HepG2 (cell line): Measurements from ENCODE around the gene CLASP1. TPM values are rescaled to one million over a fixed set of nuclear protein-coding genes. Genes with fewer than 3 reads are reported as not detected.

Source experiments
- ARNT ChIP-seq: fragments of 450-650 bp; IDR thresholded peaks from 2 replicates; pipeline ENCODE4 v1.6.1; 2017
- ATM ChIP-seq: fragments of 450-650 bp; IDR thresholded peaks from 2 replicates; pipeline ENCODE4 v1.7.1; 2017; ENCODE audit warnings: mild to moderate bottlenecking, borderline replicate concordance
- ATRX ChIP-seq: sonication (generic); formaldehyde crosslinking; IDR thresholded peaks from 2 replicates; pipeline ENCODE4 v1.4.0; 2020; ENCODE audit warnings: missing genetic modification reagents, borderline replicate concordance
- CAMTA2 ChIP-seq: sonication (generic); formaldehyde crosslinking; IDR thresholded peaks from 2 replicates; pipeline ENCODE4 v1.4.0; 2020; ENCODE audit warnings: mild to moderate bottlenecking, missing genetic modification reagents, borderline replicate concordance
- E2F1 ChIP-seq: sonication (generic); formaldehyde crosslinking; IDR thresholded peaks from 2 replicates; pipeline ENCODE4 v1.5.0; 2020; ENCODE audit warnings: missing genetic modification reagents
- ELF4 ChIP-seq: sonication (generic); formaldehyde crosslinking; IDR thresholded peaks from 2 replicates; pipeline ENCODE4 v1.5.0; 2020; ENCODE audit warnings: missing genetic modification reagents, mild to moderate bottlenecking, moderate library complexity, borderline replicate concordance
- KDM1A ChIP-seq: IDR thresholded peaks from 2 replicates; pipeline ENCODE4 v1.6.1; 2016; ENCODE audit warnings: missing compliant biosample characterization
- MLXIP ChIP-seq: sonication (generic); formaldehyde crosslinking; IDR thresholded peaks from 2 replicates; pipeline ENCODE4 v1.9.0; 2021; ENCODE audit warnings: missing genetic modification reagents, borderline replicate concordance
- NFIB ChIP-seq: sonication (generic); formaldehyde crosslinking; IDR thresholded peaks from 2 replicates; pipeline ENCODE4 v1.9.0; 2021; ENCODE audit warnings: missing genetic modification reagents, mild to moderate bottlenecking, borderline replicate concordance
- RBM39 ChIP-seq: fragments of 200-400 bp; formaldehyde crosslinking; IDR thresholded peaks from one replicate; pipeline ENCODE4 v1.6.1; 2018; ENCODE audit warnings: antibody characterized with exemption, mild to moderate bottlenecking, low read depth, low read length; ENCODE audit not compliant: poor library complexity, severe bottlenecking
- REPIN1 ChIP-seq: sonication (generic); formaldehyde crosslinking; IDR thresholded peaks from 2 replicates; pipeline ENCODE4 v1.8.0; 2022; ENCODE audit warnings: missing genetic modification reagents, low read depth, mild to moderate bottlenecking, borderline replicate concordance
- THAP9 ChIP-seq: sonication (generic); formaldehyde crosslinking; IDR thresholded peaks from 2 replicates; pipeline ENCODE4; 2020; ENCODE audit warnings: missing genetic modification reagents, mild to moderate bottlenecking, borderline replicate concordance
- TOE1 ChIP-seq: sonication (generic); formaldehyde crosslinking; IDR thresholded peaks from 2 replicates; pipeline ENCODE4 v1.4.0; 2020; ENCODE audit warnings: mild to moderate bottlenecking, missing genetic modification reagents
- YY1 ChIP-seq: IDR thresholded peaks from 2 replicates; pipeline ENCODE4 v1.6.1; 2011; ENCODE audit warnings: low read length, low read depth, moderate library complexity, mild to moderate bottlenecking; ENCODE audit not compliant: insufficient read depth, insufficient replicate concordance
- ZNF232 ChIP-seq: sonication (generic); formaldehyde crosslinking; IDR thresholded peaks from 2 replicates; pipeline ENCODE4 v1.4.0; 2020; ENCODE audit warnings: missing genetic modification reagents, borderline replicate concordance
- ZNF501 ChIP-seq: sonication (generic); formaldehyde crosslinking; IDR thresholded peaks from 2 replicates; pipeline ENCODE4 v1.5.1; 2020; ENCODE audit warnings: mild to moderate bottlenecking, moderate library complexity, missing genetic modification reagents
- ZNF546 ChIP-seq: sonication (generic); formaldehyde crosslinking; conservative IDR thresholded peaks from 2 replicates; pipeline ENCODE4 v1.8.1; 2023; ENCODE audit warnings: mild to moderate bottlenecking, missing genetic modification reagents
- ZNF674 ChIP-seq: sonication (generic); formaldehyde crosslinking; IDR thresholded peaks from 2 replicates; pipeline ENCODE4 v1.5.0; 2020; ENCODE audit warnings: low read depth, mild to moderate bottlenecking, missing genetic modification reagents
- ZUFSP ChIP-seq: sonication (generic); formaldehyde crosslinking; IDR thresholded peaks from 2 replicates; pipeline ENCODE4 v1.9.0; 2021; ENCODE audit warnings: missing genetic modification reagents, mild to moderate bottlenecking, borderline replicate concordance
- polyA plus RNA-seq, 8 experiments: library from polyadenylated mRNA; depleted of rRNA in 3 of 8; stranded (reverse) in 7 of 8; unstranded in 1 of 8; fragments of >200 nt; fragmentation: Illumina TruSeq in 4 of 8; extraction: Trizol in 4 of 8; gene quantifications; 2 replicates each; pipeline versions ENCODE4 v1.2.1 to v1.2.3, GENCODE V29; 2011 to 2016; ENCODE audit warnings: low read depth in 4 of 8, missing spikeins in 1 of 8, mixed read lengths in 1 of 8; ENCODE audit not compliant: insufficient read depth in 1 of 8
- total RNA-seq, 5 experiments: library from RNA; depleted of rRNA; stranded (reverse); fragments of >200 nt; fragmentation: Illumina TruSeq; extraction: Trizol; gene quantifications; 2 replicates each; pipeline ENCODE4 v1.2.3, GENCODE V29; 2016; ENCODE audit warnings: low read depth in 1 of 5

CLASP1 gene
- total and polyA plus RNA-seq, 2 of the 13 experiments (the other 11 are each of a cell fraction or from before 2014, with no cell fraction given), result 11.7 to 47.9 TPM

GRCh38 chr2:121530212-121530705 lies 119.0 kb downstream of the CLASP1 start (continued):
- peak; percentile 90 for TF ChIP-seq RBM39
- no peak for TF ChIP-seq KDM1A (CRISPR knock-in tag)
- TF ChIP-seq THAP9 (CRISPR knock-in tag), result peak; percentile 57
- TF ChIP-seq ZNF501, result no peak; the same call in 1 of the 2 replicates
- no peak for TF ChIP-seq ZUFSP (CRISPR knock-in tag)
- TF ChIP-seq ATM, result no peak
- TF ChIP-seq YY1, result peak; percentile 32
- no peak for TF ChIP-seq NFIB (CRISPR knock-in tag)
- no peak for TF ChIP-seq TOE1
- no peak for TF ChIP-seq ATRX (CRISPR knock-in tag)
- peak; percentile 39 for TF ChIP-seq ZNF232 (CRISPR knock-in tag)
- TF ChIP-seq MLXIP (CRISPR knock-in tag), result no peak
- TF ChIP-seq ZNF674 (CRISPR knock-in tag), result no peak
- TF ChIP-seq ARNT, result no peak
- TF ChIP-seq ZNF546 (CRISPR knock-in tag), result 0 out of 2 replicates have a peak, but pooled peaks have one; percentile 46
- no peak; the same call in 1 of the 2 replicates for TF ChIP-seq ELF4
- no peak; the same call in 1 of the 2 replicates for TF ChIP-seq E2F1 (CRISPR knock-in tag)
- TF ChIP-seq CAMTA2 (CRISPR knock-in tag), result peak; percentile 78
- no peak for TF ChIP-seq REPIN1 (CRISPR knock-in tag)
